NK-92 treated with Interleukin-12 subunit alpha and Interleukin-12 subunit beta, amount 100 ng/mL, for 24 hours (cell line): ENCODE data around the gene CAPN2.
"Not testable (repeated sequence)": the region's sequence is repeated elsewhere in the genome, so short reads cannot be mapped to it uniquely, and the experiment has no call there.

Source experiments
- DNase-seq: peaks from one replicate; lab custom pipeline; 2025; lab: John Stamatoyannopoulos, UW

The CAPN2 gene

DNA sequence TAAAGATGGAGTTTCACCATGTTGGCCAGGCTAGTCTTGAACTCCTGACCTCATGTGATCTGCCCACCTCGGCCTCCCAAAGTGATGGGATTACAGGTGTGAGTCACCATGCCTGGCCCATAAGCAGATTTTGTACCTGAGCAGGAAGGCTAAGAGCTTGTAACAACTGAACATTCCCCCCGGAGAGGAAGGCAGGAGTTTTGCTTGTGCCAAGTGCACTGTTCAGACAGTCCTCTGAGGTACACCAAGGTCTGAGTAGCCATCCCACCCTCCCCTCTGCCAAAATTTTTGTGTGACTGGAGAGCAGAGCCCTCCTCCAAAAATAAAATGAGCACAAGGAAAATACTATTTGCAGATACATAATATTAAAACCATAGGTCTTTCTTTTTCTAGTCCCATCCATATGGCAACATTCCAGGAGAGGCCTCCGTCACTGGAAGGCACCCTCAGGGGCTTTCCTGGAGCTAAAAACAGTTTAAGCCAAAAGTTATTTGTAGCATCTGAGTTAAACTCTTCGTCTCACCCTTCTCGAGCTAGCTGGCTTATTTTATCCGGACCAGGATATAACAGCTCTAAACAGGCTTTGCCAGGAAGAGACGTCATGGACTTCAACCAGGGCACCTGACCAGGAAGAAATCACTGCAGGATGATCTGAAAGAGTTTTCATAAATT, 27.2 kb downstream of the CAPN2 start:
- DNase-seq = no peak

DNA sequence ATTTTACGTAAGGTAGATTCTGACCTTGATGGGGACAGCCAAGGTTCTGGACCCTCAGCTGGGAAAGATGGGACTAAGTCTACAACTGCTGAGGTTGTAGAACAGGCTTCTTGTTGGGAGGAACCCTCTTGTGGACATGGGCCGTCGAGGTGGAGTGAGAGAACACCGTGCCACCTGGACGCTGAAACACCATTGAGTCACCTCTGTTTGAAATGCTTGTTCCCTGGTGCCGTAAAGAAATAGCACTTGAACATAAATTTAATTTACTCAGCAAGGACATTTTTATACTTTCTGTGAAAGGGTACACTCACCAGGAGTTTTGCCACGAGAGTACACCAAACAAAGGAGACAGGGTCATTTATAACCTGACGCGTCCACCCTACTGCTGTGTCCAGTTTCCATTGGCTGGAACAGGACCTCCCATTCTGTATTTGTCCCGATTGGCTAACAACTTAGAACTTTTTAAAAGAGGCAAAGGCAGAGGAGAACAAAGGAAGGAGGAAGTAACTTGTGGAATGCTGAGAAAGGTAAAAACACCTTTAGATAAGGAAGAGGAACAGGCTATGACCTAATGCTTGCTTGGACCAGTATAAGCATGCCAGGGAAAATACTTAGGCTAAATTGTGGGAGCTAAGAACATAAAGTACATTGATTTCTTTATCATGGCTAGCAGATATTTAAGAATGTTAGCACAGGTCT, 27.8 kb downstream of the CAPN2 start:
- not testable (repeated sequence) for DNase-seq

- DNase-seq = no peak
Measured at GRCh38 chr1:223741861-223742260, 29.5 kb downstream of the CAPN2 start.

DNA sequence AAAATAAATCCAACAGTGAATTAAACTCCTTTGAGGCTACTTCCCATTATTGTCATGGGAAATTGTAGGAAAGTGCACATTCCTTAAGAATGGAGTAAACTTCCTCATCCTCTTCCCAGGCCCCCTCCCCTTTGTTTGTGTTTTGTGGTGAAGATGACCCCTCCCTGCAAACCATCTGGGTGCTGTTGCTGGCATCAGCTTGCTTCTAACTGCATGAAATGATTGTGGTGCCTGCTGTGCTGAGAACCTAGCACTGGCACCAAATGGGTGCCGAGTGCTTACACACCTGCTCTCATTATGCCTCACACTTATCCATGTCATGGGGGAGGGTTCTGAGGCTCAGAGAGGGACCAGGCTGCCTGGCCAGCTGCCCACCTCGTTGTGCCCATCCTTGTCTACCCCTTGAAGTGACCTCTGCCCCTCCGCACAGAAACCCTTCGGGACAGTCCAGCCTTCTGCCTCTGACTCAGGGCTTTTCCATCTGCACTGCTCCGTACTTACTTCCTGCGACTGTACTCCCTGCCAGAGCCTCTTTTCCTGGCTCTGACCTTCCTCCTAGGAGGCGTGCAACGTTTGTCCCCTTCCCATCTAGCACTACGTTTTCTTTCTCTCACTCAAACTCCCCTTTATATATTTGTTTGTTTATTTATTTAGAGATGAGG, 30.6 kb downstream of the CAPN2 start:
- DNase-seq = no peak

DNA sequence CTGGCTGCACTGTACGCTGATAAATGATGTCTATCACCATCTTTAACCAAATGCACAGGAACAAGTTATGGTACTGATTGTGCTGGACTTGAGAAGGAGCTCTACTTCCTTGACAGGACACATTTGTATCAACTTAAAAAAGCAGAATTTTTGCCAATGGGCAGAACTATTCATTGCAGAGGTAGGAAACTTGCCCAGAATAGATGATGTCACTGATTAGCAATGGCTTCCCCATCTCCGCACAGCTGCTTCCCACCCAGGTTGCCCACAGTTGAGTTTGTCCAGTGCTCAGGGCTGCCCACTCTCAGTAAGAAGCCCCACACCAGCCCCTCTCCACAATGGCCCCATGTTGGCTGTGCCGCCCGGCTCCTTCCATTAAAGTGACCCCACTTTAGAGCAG, 33.4 kb downstream of the CAPN2 start:
- no peak for DNase-seq

DNA sequence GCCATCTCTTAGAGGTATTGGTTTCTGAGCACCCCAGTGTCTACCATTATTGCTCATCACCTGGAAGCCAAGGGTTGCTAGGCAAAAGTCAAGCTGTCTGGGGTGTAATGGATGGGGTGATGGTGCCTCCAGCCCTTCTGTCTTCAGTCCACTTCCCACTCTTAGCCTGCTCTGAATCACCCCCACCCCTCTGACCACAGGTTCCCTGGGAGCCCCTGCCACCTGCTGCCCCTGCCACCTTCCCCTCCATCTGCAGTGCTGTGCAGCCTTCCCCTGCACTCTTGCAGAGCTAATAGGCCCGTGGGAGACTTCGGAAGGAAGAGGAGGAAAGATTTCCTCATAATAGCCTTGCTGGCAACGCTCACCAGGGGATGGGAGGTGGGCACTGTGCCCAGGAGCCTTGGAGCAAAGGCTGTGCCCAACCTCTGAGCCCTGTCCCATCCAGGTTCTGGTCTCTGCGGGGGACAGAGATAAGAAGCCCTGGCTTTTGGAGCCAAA, 35.5 kb downstream of the CAPN2 start:
- DNase-seq = no peak

DNA sequence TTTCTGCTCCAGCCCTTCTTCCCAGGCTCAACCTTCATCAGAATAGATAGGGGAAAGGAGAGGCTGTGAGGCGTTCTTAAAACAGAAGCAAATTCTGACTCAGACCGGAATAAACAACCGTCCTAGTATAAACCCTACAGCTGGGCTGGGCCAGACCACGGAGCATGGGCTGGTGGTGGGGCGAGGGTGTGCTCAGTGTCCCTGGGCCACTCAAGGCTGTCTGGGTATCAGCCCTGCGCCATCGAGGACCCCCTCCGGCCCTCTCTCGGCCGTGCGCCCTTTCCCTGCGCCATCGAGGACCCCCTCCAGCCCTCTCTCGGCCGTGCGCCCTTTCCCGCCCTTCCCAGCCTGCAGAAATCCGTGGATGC, 36.0 kb downstream of the CAPN2 start:
- no peak for DNase-seq

DNA sequence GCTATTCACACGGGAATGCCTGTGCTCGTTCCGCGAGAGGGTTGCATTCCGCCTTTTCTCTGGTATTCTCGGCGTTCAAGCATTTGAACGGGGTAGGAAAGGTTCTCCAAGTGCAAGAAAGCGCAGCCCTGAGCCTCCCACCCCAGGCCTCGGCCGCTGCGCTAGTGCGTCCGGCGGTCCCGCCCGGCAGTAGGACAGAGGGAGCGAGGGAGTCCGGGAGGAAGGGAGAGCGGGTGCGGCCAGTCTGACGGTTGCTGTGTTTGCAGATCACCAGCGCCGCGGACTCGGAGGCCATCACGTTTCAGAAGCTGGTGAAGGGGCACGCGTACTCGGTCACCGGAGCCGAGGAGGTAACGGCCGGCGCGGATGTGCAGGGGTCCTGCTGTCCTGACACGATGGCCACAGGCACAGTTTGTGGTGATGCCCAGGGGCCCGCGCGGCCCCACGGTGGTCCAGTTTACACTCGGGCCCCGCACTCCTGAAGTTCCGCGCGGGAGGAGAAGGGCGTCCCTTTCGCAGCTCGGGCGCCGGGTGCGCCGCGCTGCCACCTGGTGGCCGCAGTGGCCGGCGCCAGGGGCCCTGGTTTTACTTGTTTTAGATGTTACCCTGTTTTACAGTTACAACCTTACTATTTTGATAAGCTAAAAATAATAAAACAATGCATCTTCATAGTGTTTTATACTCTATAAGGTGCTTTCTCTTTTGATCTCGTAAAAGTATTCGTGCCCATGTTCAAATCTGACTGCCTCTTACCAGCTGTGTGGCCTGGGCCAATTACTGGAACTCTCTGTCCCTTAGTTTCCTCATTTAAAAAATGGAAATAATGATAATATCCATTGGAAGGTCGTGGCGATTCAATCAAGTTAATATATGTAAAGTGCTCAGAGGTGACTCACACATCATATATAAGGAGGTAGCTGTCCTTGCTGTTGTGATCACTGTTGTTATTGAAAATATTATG, 36.7 kb downstream of the CAPN2 start:
- peak; percentile 5 for DNase-seq

GRCh38 chr1:223750730-223751570, 38.6 kb downstream of the CAPN2 start:
- no peak for DNase-seq

DNA sequence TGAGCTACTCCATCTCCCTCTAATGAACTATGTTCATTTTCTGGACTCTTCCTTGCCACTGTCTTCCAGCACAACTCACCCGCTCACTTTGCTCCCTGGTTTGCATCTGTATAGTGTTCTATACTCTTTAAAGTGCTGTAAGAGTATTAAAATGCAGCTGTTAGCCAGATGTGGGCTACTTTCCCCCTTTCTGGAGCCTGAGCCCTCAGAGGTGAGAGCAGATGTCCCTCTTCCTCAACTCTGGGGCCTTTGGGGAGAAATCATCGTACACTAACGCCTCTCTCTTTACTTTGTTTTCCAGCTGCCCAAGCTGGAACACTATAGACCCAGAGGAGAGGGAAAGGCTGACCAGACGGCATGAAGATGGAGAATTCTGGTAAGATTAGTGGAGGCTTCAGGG, 39.4 kb downstream of the CAPN2 start:
- no peak for DNase-seq

DNA sequence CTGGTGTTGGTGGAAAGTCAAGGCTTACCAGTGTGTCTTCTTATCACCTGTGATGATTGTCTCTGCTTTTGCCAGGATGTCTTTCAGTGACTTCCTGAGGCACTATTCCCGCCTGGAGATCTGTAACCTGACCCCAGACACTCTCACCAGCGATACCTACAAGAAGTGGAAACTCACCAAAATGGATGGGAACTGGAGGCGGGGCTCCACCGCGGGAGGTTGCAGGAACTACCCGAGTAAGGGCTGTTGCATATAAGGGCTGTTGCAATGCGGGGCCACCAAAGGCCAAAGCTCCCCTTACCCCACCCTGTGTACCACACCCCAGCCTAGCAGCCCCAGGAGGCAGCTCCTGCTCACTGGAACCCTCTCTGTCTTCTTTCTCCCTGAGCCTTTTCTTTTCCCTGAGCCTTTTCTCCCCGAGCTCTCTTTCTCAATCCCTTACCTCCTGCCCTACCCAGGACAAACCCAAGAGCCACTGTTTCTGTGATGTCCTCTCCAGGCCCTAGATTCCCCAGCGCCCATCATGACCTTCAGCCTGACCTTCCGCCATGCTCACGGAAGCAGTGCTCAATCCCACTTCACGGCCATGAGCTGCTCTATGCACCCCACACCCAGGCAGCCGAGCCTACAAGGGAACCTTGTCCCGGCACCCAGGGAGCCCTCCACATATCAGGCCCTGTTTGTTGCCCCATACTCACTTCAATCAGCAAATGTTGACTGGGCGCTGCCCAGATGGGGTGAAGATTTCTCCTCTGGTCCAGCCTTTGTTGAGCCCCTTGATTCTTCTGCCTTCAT, 40.6 kb downstream of the CAPN2 start:
- no peak for DNase-seq

- no peak for DNase-seq
Measured at GRCh38 chr1:223754681-223755431, 42.5 kb downstream of the CAPN2 start.

- DNase-seq = no peak
Measured at GRCh38 chr1:223755432-223755792, 43.1 kb downstream of the CAPN2 start.

GRCh38 chr1:223755992-223756775, 43.8 kb downstream of the CAPN2 start:
- no peak for DNase-seq

- no peak for DNase-seq
Measured at GRCh38 chr1:223756806-223757700, 44.7 kb downstream of the CAPN2 start.

- no peak for DNase-seq
Measured at GRCh38 chr1:223758734-223759133, 46.4 kb downstream of the CAPN2 start.

GRCh38 chr1:223759273-223759672, 46.9 kb downstream of the CAPN2 start:
- no peak for DNase-seq

- DNase-seq = no peak
Measured at GRCh38 chr1:223760833-223761232, 48.5 kb downstream of the CAPN2 start.
